Fibroblast of lung (primary cell): Measurements from ENCODE around the gene NRXN2.

Experiments
- CTCF ChIP-seq, 2 donors: IDR thresholded peaks in 1 of 2; conservative IDR thresholded peaks in 1 of 2; 1 replicate in 1 of 2; 2 replicates in 1 of 2; pipeline ENCODE4 v1.5.1; 2011 to 2012; ENCODE audit warnings: low read length in 2 of 2, control low read depth in 1 of 2, inconsistent platforms in 1 of 2, low read depth in 1 of 2, mild to moderate bottlenecking in 1 of 2
- EZH2 ChIP-seq: IDR thresholded peaks from 2 replicates; pipeline ENCODE4 v1.5.1; 2012; ENCODE audit warnings: low read length, control low read depth, mild to moderate bottlenecking; ENCODE audit errors: missing control alignments

GRCh38 chr11:64566042-64566914 is 156.7 kb downstream of the NRXN2 start:
- no peak for TF ChIP-seq CTCF (conservative IDR thresholded peaks at IDR 0.05 in 1 of 2, IDR thresholded peaks at IDR 0.05 in 1 of 2; ENCODE audit: low read depth in 1 of 2, low read length in 2 of 2)
- no peak for TF ChIP-seq EZH2
